HG03521 (cell line): Measurements from ENCODE around the gene NAPA.
"Not testable (repeated sequence)": the region's sequence is repeated elsewhere in the genome, so short reads cannot be mapped to it uniquely, and the experiment has no call there.

Experiments
- ATAC-seq: cut with Tn5 transposase; IDR thresholded peaks from one replicate; pipeline ENCODE4 v1.9.1; 2021; ENCODE audit warnings: mild to moderate bottlenecking, moderate library complexity; ENCODE audit not compliant: unreplicated experiment

The NAPA gene

DNA sequence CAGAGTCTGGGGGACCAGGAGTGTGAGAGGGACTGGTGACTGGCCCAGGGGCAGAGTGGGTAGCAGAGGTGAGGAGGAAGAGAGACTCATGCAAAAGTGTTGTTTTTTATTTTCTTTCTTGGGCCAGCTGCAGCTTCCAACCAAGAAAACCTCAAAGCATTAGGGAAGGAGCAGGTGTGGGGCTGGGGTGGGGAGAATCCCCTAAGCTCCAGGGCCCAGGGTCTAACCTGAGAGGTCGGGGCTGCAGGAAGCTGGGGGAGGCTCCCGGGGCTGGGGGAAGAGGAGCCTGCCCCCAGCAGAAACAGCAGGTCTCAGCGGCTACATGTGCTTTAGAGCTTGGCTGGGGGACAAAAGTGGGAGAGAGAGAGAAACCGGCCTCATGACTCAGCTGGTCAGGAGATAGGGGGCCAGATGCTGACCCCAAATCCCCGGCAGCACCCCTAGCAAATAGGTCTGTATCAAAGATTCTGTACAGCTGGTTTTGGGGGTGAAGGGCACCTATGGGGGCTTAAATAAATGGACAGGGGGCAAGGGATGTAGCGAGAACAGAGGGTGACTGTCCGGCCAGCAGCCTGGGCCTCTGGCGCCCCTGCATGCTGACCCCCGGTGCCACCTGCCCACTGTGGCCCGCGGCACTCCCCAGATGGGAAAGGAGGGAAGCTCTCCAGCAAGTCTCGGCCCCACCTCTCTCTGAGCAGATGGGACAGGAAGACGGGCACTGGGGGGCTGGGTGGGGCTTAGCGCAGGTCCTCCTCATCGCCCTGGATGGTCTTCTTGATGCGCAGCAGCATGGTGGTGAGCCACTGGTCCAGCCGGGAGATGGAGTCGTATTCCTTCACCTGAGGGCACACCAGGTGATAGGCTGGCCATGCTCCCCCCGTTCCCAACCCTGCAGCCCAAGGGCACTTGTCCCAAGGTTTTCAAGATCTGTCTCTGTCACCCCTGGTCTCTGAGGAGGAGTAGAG lies 27.0 kb downstream of the NAPA start:
- no peak for ATAC-seq

DNA sequence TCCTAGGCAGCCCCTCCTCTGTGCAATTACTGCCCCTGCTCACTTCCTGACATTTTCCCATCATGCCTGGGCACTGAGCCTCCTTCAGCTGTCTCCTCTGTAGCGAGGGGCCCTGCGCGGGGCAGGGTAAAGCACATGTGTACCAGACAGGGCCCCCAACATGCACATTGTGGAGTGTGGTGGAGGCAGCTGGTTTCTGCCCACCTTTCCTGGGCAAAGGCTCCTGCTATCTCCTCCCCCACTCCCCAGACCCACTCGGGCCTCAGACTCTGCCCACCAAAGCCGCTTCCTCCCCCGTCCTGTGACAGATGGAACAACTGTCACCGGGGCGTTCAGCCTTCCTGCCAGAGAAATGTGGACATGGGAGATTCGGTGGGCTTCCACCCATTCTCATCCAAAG lies 28.0 kb downstream of the NAPA start:
- no peak for ATAC-seq

DNA sequence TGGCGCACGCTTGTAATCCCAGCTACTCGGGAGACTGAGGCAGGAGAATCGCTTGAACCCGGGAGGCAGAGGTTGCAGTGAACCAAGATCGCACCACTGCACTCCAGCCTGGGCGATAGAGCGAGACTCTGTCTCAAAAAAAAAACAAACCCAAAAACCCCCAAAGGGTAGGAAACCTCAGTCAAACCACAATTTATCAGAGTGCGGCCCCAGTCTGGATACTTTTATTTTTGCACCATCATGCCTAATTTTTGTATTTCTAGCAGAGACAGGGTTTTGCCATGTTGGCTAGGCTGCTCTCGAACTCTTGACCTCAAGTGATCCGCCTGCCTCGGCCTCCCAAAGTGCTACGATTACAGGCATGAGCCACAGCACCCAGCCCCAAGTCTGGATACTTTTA lies 28.6 kb downstream of the NAPA start:
- ATAC-seq: not testable (repeated sequence)

DNA sequence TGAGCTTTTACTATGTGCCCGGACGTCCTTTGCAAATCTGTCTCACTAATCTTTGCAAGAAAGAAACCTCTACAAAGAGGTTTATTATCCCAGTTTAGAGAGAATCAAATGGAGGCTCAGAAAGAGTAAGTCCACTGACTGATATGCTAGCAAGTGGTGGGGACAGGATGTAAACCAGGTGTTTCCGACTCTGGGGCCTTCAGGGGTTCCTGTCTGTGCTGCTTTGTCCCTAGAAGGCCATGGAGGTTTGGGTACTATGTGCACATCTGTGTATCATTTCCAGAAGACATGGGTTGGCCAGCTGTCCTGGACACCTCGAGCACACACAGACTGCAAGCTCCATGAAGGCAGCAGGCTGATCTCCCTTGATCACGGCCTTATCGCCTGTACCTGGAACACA lies 29.7 kb downstream of the NAPA start:
- ATAC-seq: no peak

DNA sequence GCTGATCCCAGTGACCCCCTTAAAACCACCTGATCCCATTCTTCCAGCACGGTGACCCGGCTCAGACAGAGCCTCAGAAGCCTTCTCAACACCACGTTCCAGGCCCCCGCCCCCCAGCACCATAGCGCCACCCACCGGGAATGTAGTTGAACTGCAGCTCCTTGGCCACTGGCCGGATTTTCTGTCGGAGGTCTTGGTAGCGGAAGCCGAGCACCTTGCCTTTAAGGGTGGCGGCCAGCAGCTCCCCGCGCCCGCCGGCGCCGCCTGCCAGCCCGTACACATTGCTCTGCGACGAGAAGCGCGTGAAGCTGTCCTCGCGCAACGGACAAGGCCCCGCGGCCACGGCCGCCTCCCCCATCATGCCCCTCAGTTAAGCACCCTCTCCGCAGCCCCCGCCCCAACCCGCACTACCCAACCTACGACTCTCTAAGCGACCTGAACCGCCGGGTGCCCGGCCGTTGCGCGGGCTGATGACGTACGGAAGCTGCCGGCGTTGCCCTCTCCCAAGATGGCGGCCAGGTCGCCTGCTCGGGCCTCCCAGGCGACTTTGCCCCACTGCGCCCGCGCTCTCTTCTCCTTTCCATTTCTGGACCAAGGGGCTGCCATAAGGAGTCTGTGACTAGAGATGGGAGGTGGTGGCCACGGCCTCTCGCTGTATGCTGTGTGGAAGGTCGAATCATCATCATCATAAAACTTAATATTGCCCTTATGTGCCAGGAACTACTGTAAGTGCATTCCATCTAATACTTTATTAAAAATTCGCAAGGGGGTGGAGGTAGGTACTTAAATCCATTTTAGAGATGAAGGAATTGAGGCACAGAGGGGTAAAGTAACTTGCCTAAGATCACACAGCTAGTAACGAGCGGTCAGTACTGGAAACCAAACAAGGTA lies 30.8 kb downstream of the NAPA start, which contains the start of gene KPTN:
KPTN (minus strand) TSS at position 420 of the 891 bp plus-strand sequence; CDS start at position 361, 59 bp downstream.
- peak; percentile 72 for ATAC-seq

DNA sequence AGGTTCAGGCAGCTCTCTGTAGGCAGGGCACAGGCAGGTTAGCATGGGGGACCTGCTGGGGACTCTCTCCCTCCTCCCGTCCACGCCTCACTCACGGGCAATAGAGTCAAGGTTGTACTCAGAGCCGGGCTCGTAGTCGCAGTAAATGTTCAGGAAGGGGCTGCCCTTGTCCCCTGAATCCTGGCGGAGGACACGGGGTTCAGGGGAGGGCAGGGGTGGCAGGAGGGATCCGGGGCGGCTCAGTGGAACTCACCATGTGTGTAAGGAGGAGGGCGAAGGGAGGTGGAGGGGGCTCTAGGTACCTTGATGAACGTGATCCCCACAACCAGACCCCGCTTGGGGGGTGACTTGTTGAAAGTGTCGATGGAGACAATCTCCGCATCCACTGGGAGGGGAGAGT lies 31.7 kb downstream of the NAPA start:
- ATAC-seq: no peak

DNA sequence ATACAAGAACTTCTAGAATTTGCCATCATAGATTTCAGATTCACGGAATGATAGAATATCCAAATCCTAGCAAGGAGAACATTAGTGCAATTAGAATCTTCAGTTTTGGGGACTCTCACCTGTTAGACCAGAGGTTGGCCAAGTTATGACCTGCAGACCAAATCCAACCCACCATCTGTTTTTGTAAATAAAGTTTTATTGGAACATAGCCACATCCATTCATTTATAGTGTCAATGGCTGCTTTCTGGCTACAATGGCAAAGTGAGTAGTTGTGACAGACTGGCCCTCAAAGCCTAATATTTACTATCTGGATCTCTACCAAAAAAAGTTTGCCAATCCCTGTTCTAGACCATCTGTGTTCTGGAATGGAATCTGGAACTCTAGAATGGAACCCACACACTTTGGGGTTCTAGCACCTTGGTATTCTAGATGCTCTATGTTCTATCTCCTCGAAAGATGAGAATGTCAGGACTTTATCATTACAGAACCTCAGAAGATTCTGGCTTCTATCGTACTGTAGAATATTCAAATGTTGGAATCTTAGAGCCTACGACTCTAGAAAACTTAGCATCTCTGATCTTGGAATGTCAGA lies 33.3 kb downstream of the NAPA start:
- no peak for ATAC-seq

DNA sequence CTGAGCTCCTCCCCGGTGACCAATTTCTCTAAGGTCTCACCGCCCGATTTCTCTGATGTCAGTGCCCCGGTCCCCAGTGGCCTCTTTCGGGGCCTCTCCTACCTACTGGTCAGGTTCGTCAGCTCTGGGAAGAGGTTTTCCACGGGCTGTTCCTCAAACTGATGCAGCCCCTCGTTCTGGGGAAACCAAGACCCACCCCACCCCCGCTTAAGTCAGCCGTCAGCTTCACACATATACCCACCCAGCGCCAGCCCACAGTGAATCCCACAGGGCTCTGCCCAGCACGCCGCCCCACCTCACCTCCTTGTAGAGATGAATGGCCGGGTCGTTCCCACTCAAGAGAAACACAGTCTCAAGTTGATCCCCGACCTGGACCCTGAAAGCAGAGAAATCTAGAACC lies 34.2 kb downstream of the NAPA start:
- no peak for ATAC-seq

DNA sequence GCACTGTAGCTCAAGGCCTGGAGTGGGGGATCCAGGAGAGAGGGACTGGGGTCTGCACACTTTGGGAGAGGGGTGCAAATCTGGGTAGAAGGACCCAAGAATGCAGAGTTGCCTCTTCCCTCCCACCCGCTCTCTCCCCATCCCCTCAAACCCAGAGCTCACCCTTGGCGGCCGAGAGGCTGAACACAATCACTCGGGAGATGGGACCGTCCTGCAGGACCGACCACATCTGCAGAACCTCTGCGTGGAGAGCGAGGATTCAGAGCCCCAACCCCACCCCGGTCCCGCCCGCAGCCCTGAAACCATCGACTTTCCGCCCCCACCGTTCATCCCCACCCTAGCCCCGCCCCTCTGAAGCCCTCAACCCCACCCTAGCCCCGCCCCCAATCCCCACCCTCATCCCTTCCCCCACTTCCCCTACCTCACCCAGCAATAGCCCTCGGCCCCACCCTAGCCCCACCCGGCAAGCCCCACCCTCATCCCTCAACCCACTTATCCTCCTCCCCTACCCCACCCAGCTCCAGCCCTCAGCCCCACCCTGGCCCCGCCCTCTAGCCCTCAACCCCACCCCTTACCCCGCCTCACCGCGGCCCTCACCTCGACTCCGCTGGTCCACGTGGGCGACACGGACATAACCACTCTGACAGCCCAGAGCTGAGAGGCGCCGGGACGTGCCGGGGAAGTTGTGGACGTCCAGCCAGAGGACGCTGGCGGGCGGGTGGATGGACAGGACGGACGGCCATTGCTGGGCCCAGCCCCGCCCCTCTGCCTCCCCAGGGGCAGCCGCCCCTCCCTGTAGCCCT lies 35.0 kb downstream of the NAPA start:
- no peak for ATAC-seq

DNA sequence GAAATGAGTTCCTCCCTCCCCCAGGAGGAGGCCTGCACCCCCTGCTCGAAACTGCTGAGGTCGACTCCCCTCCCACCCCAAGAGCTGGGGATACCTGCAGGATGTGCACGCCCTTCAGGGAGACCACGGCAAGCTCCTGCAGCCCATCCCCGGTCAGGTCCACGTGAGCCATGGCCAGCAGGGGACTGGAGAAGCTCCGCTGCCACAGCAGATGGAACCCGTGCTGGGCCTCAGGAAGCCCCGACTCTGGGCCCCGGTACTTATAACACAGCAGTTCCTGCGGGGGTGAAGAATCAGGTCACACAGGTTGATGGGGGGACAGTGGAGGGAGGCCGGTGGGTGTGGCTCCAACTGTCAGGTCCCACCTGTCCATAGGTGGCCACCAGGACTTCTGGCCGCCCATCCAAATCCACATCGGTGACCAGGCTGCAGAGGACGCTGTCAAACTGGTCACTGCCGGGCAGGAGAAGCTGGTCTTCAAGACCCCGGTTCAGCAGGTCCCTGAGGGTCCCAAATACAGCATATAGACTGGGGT lies 38.4 kb downstream of the NAPA start:
- ATAC-seq: no peak

DNA sequence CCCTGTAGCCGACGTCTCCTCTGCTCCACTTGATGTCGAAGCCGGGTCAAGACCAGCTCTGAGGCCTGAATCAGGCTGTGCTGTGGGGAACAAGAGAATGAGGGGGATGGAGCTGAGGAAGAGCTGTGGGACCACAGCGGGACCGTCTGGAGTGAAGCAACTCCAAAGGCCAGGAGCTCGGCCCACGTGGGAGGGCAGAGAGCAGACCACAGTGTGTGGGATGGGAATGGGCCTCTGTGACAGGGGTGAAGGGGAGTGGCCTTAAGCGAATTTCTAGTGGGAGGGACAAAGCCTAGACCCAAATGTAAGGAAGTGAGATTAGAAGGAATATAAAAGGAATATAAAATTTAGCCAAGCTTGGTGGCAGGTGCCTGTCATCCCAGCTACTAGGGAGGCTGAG lies 39.4 kb downstream of the NAPA start:
- no peak for ATAC-seq

DNA sequence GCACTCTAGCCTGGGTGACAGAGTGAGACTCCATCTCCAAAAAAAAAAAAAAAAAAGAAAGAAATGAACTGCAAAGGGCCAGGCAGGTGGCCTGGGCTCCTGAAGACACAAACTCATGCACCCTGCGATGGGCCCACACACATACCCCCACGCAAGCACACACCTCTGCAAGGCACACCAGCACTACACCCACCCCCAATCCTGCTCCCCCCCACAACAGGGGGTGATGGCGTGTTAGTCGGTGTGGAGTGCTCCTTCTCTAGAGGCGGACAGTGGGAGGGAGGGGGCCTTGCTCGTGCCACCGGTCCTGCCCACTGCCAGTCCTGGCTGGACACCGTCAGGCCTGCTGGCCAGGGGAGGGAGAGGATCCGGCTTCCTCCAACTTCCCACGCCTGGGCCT lies 41.5 kb downstream of the NAPA start:
- ATAC-seq: no peak

DNA sequence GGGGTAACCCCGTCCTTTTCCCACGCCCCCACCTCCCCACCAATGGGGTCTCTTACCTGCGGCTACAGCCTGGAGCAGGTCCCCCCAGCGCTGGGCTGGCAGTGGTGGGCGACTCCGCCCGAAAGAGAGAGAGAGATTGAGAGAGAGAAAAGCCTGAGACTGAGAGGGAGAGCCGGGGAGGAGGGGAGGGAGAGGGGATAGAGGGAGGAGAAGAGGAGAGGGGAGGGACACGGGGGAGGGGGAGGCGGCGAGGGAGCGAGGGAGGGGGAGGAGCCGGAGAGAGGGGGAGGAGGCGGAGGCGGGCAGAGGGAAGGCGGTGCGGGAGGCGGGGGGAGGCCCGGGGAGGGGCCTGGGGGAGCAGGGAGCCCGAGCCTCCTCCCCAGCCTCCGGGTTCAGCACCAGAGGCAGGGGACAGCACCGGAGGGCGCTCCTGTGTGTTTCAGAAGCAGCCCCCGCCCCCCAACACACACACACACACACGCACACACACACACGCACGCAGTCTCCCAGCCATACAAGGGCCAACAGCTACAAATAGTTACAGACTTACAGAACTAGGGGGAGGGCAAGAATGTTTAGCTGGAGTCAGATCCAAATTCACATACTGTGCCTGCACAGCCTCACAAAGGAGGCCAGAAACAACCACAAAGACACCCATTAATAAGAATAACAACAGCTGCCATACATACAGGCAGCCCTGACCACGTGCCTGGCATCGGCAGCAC lies 43.0 kb downstream of the NAPA start, which contains the start of gene SLC8A2:
SLC8A2 (minus strand) TSS at position 161 of the 725 bp plus-strand sequence. CDS start 5,490 bp downstream, outside the sequence.
- no peak for ATAC-seq

DNA sequence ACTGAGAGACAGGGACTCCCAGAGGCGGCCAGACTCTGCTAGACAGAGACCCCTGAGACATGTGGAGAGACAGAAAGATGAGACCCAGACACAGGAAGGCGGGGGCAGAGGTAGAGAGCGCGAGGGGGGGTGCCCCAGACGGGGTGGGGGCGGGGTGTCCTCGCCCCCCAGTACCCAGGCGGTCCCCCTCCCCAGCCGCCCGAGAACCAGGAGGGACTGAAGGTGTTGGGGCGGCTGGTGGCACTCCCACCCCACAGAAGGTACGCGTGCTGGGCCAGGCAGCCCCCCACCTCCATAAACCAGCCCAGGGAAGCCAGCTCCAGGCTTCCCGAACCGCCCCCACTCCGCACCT lies 43.5 kb downstream of the NAPA start:
- no peak for ATAC-seq

DNA sequence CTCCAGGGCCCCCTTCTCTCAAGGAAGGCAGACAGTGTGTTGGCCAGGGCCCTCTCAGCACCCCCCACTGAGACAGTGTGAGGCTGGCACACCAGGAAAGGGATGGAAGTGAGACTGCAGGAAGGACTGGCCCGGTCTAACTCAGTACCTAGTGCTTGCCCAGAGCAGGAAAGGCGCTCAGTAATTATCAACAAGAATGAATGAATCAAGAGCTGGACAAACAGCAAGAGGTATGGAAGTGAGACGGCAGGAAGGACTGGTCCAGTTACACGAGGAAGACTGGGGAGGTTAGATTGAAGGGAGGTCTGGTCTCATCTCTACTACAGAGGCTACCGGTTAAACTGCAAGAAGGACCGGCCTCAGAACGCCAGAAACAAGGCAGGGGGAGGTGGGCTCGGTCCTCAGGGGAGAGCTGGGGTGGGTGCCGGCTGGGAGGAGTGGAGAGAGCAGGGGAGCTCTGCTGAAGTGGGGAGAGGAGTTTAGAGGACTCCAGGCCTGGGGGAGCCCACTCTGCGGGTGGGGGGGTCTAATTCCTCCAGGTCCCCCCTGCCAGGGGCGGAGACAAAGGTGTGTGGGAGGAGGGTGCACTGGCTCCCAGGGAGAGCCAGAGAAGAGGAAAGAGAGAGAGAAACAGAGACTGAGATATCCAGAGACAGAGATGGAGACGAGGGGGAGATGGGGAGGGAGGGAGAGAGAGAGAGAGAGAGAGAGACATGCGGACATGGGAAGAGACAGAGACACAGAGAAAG lies 44.2 kb downstream of the NAPA start:
- no peak for ATAC-seq

DNA sequence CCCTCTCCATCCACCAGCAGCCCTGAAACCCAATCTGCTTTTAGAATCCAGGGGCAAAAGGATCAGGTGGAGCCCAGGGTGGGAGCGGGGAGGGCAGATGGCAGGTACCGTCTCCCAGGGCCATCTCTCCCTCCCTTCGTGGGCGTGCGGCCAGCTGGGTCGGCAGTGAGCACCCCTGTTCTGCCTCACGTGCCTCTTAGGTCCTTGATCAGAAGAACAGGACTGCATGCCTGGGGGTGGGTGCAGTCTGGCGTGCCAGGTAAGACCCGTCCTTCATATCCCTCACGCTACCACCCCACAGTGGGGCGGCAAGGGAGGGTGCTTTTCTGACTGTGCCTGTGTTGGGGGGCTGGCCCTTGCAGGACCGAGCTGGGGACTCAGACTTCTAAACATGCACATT lies 45.1 kb downstream of the NAPA start:
- no peak for ATAC-seq

DNA sequence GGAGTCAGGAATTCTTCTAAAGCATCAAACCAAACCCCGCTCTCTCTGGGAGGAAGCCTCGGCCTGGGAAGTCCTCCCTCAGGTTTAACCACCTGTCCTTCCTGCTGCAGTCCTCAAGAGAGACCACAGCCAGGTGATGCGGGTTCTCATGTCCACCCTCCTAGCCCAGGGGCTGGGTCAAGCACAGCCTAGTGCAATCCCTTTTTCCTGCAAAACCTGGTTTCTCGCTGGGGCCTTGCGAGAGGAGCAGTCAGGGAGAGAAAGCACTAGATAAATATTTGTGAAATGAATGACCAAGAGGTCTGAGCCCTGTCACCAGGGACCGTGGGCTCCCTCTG lies 45.5 kb downstream of the NAPA start:
- ATAC-seq: no peak

DNA sequence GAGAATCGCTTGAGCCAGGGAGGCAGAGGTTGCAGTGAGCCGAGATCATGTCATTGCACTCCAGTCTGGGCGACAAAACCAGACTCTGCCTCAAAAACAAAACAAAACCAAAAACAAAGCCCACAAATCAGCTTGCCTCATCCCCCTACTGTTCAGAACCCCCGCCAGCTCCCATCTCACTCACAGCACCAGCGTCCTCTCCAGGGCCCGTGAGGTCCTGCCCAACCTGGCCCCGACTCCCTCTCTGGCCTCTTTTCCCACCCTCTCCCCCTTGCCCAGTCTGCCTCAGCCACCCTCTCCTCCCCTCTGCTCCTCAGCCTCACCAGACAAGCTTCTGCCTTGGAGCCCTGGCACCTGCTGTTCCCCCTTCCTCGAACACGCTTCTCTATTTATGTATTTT lies 46.9 kb downstream of the NAPA start:
- ATAC-seq: no peak

DNA sequence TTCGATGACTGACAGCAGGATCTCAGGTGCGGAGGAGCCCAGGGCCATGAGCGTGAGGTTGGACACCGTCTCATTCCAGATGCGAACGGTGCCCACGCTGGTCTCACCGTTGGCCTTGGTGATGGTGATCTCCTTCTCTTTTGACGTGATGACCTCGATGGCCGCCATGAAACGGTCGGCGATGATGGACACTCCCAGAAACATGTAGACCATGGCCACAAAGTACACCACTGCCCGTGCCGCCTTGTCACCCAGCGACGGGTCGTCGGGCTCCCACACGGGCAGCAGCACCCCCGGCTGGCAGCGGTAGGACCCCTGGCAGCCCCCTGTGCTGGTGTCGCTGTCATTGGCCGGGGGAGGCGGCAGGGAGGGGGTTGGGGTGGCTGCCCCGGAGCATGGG lies 48.9 kb downstream of the NAPA start:
- ATAC-seq: no peak
